Activated T-cell treated with anti-CD3 and anti-CD28 coated beads, Interleukin-2, amount 50 U/mL, for 24 hours (primary cell): Measurements from ENCODE around the gene OR2A14.
"Not testable (repeated sequence)": the region's sequence is repeated elsewhere in the genome, so short reads cannot be mapped to it uniquely, and the experiment has no call there.

Experiments used
- DNase-seq: peaks from one replicate; pipeline ENCODE4 v3.0.0-alpha.2; 2020
- H3K27ac Mint-ChIP-seq: 2 replicates; pipeline ENCODE4 v1.8.0; 2020; ENCODE audit warnings: mild to moderate bottlenecking, mixed read lengths
- H3K27me3 Mint-ChIP-seq: 2 replicates; pipeline ENCODE4 v1.8.0; 2020; ENCODE audit warnings: mixed read lengths
- H3K36me3 Mint-ChIP-seq: 2 replicates; pipeline ENCODE4 v1.8.0; 2020; ENCODE audit warnings: low read depth, mixed read lengths
- H3K4me1 Mint-ChIP-seq: 2 replicates; pipeline ENCODE4 v1.8.0; 2020; ENCODE audit warnings: low read depth, mixed read lengths
- H3K4me3 Mint-ChIP-seq: 2 replicates; pipeline ENCODE4 v1.8.0; 2020; ENCODE audit warnings: mild to moderate bottlenecking, moderate library complexity, mixed read lengths
- H3K9me3 Mint-ChIP-seq: 2 replicates; pipeline ENCODE4 v1.8.0; 2020; ENCODE audit warnings: mixed read lengths

OR2A14 gene

GRCh38 chr7:144129601-144130000 is 6.6 kb downstream of the OR2A14 start:
- H3K27me3 Mint-ChIP-seq, H3K9me3 Mint-ChIP-seq: not testable (repeated sequence)

GRCh38 chr7:144130730-144131129 is 7.8 kb downstream of the OR2A14 start:
- Mint-ChIP-seq H3K4me1 (no peaks in the 10 kb centered on the region), H3K9me3 (no peaks in the 10 kb centered on the region), H3K27ac (no peak overlapping the region), H3K4me3 (no peak overlapping the region), H3K36me3 (no peaks in the 10 kb centered on the region), H3K27me3 (no peaks in the 10 kb centered on the region)
- DNase-seq: no peak

More at GRCh38 chr7:144129601-144130000, 6.6 kb downstream of the OR2A14 start:
- not testable (repeated sequence) for H3K36me3 Mint-ChIP-seq, H3K27ac Mint-ChIP-seq, H3K4me1 Mint-ChIP-seq, DNase-seq, H3K4me3 Mint-ChIP-seq

- H3K36me3 Mint-ChIP-seq: no peaks in the 10 kb centered on the region
- no peaks in the 10 kb centered on the region for H3K27me3 Mint-ChIP-seq
- no peaks in the 10 kb centered on the region for H3K4me1 Mint-ChIP-seq
- DNase-seq: no peak
- no peaks in the 10 kb centered on the region for H3K9me3 Mint-ChIP-seq
- no peak overlapping the region for H3K27ac Mint-ChIP-seq
- H3K4me3 Mint-ChIP-seq: no peak overlapping the region
These were observed 9.3 kb downstream of the OR2A14 start for GRCh38 chr7:144132262-144132661.

- no peak overlapping the region for H3K27ac Mint-ChIP-seq
- no peak overlapping the region for H3K4me3 Mint-ChIP-seq
- no peaks in the 10 kb centered on the region for H3K27me3 Mint-ChIP-seq
- H3K9me3 Mint-ChIP-seq: no peaks in the 10 kb centered on the region
- no peaks in the 10 kb centered on the region for H3K36me3 Mint-ChIP-seq
- no peaks in the 10 kb centered on the region for H3K4me1 Mint-ChIP-seq
- DNase-seq: no peak
These were observed 10.3 kb downstream of the OR2A14 start for GRCh38 chr7:144133307-144133706.

GRCh38 chr7:144134116-144134515 is 11.1 kb downstream of the OR2A14 start:
- Mint-ChIP-seq H3K9me3 (no peaks in the 10 kb centered on the region), H3K27me3 (no peaks in the 10 kb centered on the region), H3K36me3 (no peaks in the 10 kb centered on the region), H3K4me3 (no peak overlapping the region), H3K4me1 (no peaks in the 10 kb centered on the region), H3K27ac (no peak overlapping the region)
- no peak for DNase-seq

GRCh38 chr7:144137501-144137900 is 14.5 kb downstream of the OR2A14 start:
- Mint-ChIP-seq H3K27ac (no peak overlapping the region), H3K4me1 (no peaks in the 10 kb centered on the region), H3K36me3 (no peaks in the 10 kb centered on the region), H3K4me3 (no peak overlapping the region), H3K9me3 (no peaks in the 10 kb centered on the region), H3K27me3 (no peaks in the 10 kb centered on the region)
- DNase-seq: no peak

GRCh38 chr7:144142187-144142586 is 19.2 kb downstream of the OR2A14 start:
- no peaks in the 10 kb centered on the region for H3K27me3 Mint-ChIP-seq
- no peak overlapping the region for H3K27ac Mint-ChIP-seq
- H3K4me3 Mint-ChIP-seq: no peak overlapping the region
- no peaks in the 10 kb centered on the region for H3K36me3 Mint-ChIP-seq
- no peaks in the 10 kb centered on the region for H3K4me1 Mint-ChIP-seq
- H3K9me3 Mint-ChIP-seq: peaks cover 3% of the 10 kb centered on the region
- DNase-seq: no peak

- no peak overlapping the region for H3K4me3 Mint-ChIP-seq
- no peak for DNase-seq
- no peaks in the 10 kb centered on the region for H3K27me3 Mint-ChIP-seq
- no peaks in the 10 kb centered on the region for H3K4me1 Mint-ChIP-seq
- peaks cover 18% of the 10 kb centered on the region for H3K9me3 Mint-ChIP-seq
- no peak overlapping the region for H3K27ac Mint-ChIP-seq
- H3K36me3 Mint-ChIP-seq: no peaks in the 10 kb centered on the region
These were observed 21.4 kb downstream of the OR2A14 start for GRCh38 chr7:144144426-144144825.

- Mint-ChIP-seq H3K4me1 (no peaks in the 10 kb centered on the region), H3K27me3 (peaks cover 11% of the 10 kb centered on the region), H3K9me3 (peaks cover 28% of the 10 kb centered on the region), H3K27ac (no peak overlapping the region), H3K36me3 (no peaks in the 10 kb centered on the region), H3K4me3 (no peak overlapping the region)
- DNase-seq: no peak
These were observed 25.4 kb downstream of the OR2A14 start for GRCh38 chr7:144148224-144148827.

GRCh38 chr7:144158861-144159260 is 35.9 kb downstream of the OR2A14 start:
- Mint-ChIP-seq H3K4me3 (no peak overlapping the region), H3K27me3 (peaks cover 11% of the 10 kb centered on the region), H3K36me3 (no peaks in the 10 kb centered on the region), H3K27ac (no peak overlapping the region), H3K9me3 (no peaks in the 10 kb centered on the region), H3K4me1 (no peaks in the 10 kb centered on the region)
- no peak for DNase-seq

- Mint-ChIP-seq H3K4me1 (no peaks in the 10 kb centered on the region), H3K27me3 (peaks cover 19% of the 10 kb centered on the region), H3K27ac (no peak overlapping the region), H3K4me3 (no peak overlapping the region), H3K36me3 (no peaks in the 10 kb centered on the region), H3K9me3 (peaks cover 2% of the 10 kb centered on the region)
- no peak for DNase-seq
These were observed 41.8 kb downstream of the OR2A14 start for GRCh38 chr7:144164784-144165183.

GRCh38 chr7:144171594-144172350 is 48.8 kb downstream of the OR2A14 start:
- DNase-seq, H3K4me3 Mint-ChIP-seq, H3K36me3 Mint-ChIP-seq, H3K4me1 Mint-ChIP-seq, H3K27ac Mint-ChIP-seq: not testable (repeated sequence)
- peaks cover 11% of the 10 kb centered on the region for H3K27me3 Mint-ChIP-seq
- H3K9me3 Mint-ChIP-seq: peaks cover 13% of the 10 kb centered on the region

GRCh38 chr7:144174613-144175012 is 51.6 kb downstream of the OR2A14 start:
- H3K27me3 Mint-ChIP-seq: peaks cover 13% of the 10 kb centered on the region
- H3K27ac Mint-ChIP-seq: no peak overlapping the region
- no peak for DNase-seq
- no peaks in the 10 kb centered on the region for H3K4me1 Mint-ChIP-seq
- H3K9me3 Mint-ChIP-seq: peaks cover 12% of the 10 kb centered on the region
- H3K36me3 Mint-ChIP-seq: no peaks in the 10 kb centered on the region
- H3K4me3 Mint-ChIP-seq: no peak overlapping the region

- H3K4me1 Mint-ChIP-seq: not testable (repeated sequence)
These were observed 55.6 kb downstream of the OR2A14 start for GRCh38 chr7:144178380-144179164.

GRCh38 chr7:144179165-144179479 is 56.1 kb downstream of the OR2A14 start:
- H3K4me3 Mint-ChIP-seq, H3K4me1 Mint-ChIP-seq, H3K27ac Mint-ChIP-seq, H3K27me3 Mint-ChIP-seq, H3K9me3 Mint-ChIP-seq, DNase-seq, H3K36me3 Mint-ChIP-seq: not testable (repeated sequence)

More at GRCh38 chr7:144178380-144179164, 55.6 kb downstream of the OR2A14 start:
- H3K27ac Mint-ChIP-seq, H3K4me3 Mint-ChIP-seq, H3K27me3 Mint-ChIP-seq, H3K9me3 Mint-ChIP-seq, DNase-seq, H3K36me3 Mint-ChIP-seq: not testable (repeated sequence)
